Mesothelial cell of epicardium (in vitro differentiated cells): ENCODE data around the gene HOXA13. TPM values are rescaled to one million over a fixed set of nuclear protein-coding genes. Genes with fewer than 3 reads are reported as not detected.

ENCODE experiments used
- DNase-seq, 2 experiments: peaks; one replicate each; pipeline ENCODE4 v3.0.0; 2021; ENCODE audit warnings: low spot score in 2 of 2; ENCODE audit not compliant: unreplicated experiment in 2 of 2
- H3K27ac Mint-ChIP-seq: 2 replicates; pipeline ENCODE4 v1.8.0; 2021; ENCODE audit warnings: mixed read lengths
- H3K27me3 Mint-ChIP-seq: 2 replicates; pipeline ENCODE4 v1.8.0; 2021; ENCODE audit warnings: low read depth, mixed read lengths
- H3K36me3 Mint-ChIP-seq: 2 replicates; pipeline ENCODE4 v1.8.0; 2021; ENCODE audit warnings: mixed read lengths
- H3K4me1 Mint-ChIP-seq: 2 replicates; pipeline ENCODE4 v1.8.0; 2021; ENCODE audit warnings: mixed read lengths
- H3K4me3 Mint-ChIP-seq: 2 replicates; pipeline ENCODE4 v1.8.0; 2021; ENCODE audit warnings: mild to moderate bottlenecking, moderate library complexity, mixed read lengths
- H3K9me3 Mint-ChIP-seq: 2 replicates; pipeline ENCODE4 v1.8.0; 2021; ENCODE audit warnings: mixed read lengths
- CTCF ChIP-seq: fragments of 200-600 bp; sonication (generic); IDR thresholded peaks from one replicate; pipeline ENCODE4 v1.5.0; 2021; ENCODE audit warnings: antibody characterized with exemption; ENCODE audit not compliant: unreplicated experiment
- total RNA-seq: library from RNA; stranded (reverse); gene quantifications from 3 replicates; pipeline ENCODE4 v1.2.1, GENCODE V29; 2021

HOXA13 gene
- total RNA-seq, 1 donor from 2014 or later: 7.7 TPM

GRCh38 chr7:27223941-27224575 lies 24.2 kb upstream of the HOXA13 start:
- Mint-ChIP-seq H3K36me3 (no peaks in the 10 kb centered on the region), H3K27me3 (peaks cover 96% of the 10 kb centered on the region), H3K9me3 (no peaks in the 10 kb centered on the region), H3K4me1 (peaks cover 6% of the 10 kb centered on the region), H3K27ac (no peak overlapping the region), H3K4me3 (no peak overlapping the region)
- DNase-seq: no peak
- no peak for TF ChIP-seq CTCF

- no peak overlapping the region for H3K27ac Mint-ChIP-seq
- H3K27me3 Mint-ChIP-seq: peaks cover 90% of the 10 kb centered on the region
- DNase-seq: no peak
- no peaks in the 10 kb centered on the region for H3K9me3 Mint-ChIP-seq
- no peaks in the 10 kb centered on the region for H3K36me3 Mint-ChIP-seq
- peaks cover 2% of the 10 kb centered on the region for H3K4me1 Mint-ChIP-seq
- TF ChIP-seq CTCF: no peak
- no peak overlapping the region for H3K4me3 Mint-ChIP-seq
These were observed 21.4 kb upstream of the HOXA13 start for GRCh38 chr7:27221201-27221797.

GRCh38 chr7:27220440-27220955 lies 20.6 kb upstream of the HOXA13 start:
- peaks cover 90% of the 10 kb centered on the region for H3K27me3 Mint-ChIP-seq
- no peak for DNase-seq
- no peaks in the 10 kb centered on the region for H3K9me3 Mint-ChIP-seq
- no peak for TF ChIP-seq CTCF
- no peak overlapping the region for H3K27ac Mint-ChIP-seq
- no peaks in the 10 kb centered on the region for H3K36me3 Mint-ChIP-seq
- peaks cover 6% of the 10 kb centered on the region for H3K4me1 Mint-ChIP-seq
- no peak overlapping the region for H3K4me3 Mint-ChIP-seq

GRCh38 chr7:27219821-27220220 lies 19.9 kb upstream of the HOXA13 start:
- Mint-ChIP-seq H3K36me3 (no peaks in the 10 kb centered on the region), H3K27me3 (peaks cover 90% of the 10 kb centered on the region), H3K4me1 (peaks cover 5% of the 10 kb centered on the region), H3K4me3 (no peak overlapping the region), H3K9me3 (no peaks in the 10 kb centered on the region), H3K27ac (no peak overlapping the region)
- DNase-seq: no peak
- TF ChIP-seq CTCF: no peak

- no peak overlapping the region for H3K27ac Mint-ChIP-seq
- peaks cover 8% of the 10 kb centered on the region for H3K4me1 Mint-ChIP-seq
- no peak for DNase-seq
- peaks cover 89% of the 10 kb centered on the region for H3K27me3 Mint-ChIP-seq
- no peaks in the 10 kb centered on the region for H3K36me3 Mint-ChIP-seq
- no peak for TF ChIP-seq CTCF
- no peaks in the 10 kb centered on the region for H3K9me3 Mint-ChIP-seq
- H3K4me3 Mint-ChIP-seq: no peak overlapping the region
These were observed 18.1 kb upstream of the HOXA13 start for GRCh38 chr7:27217951-27218350.
